ENCODE measurements around the gene MEOX1. TPM values are rescaled to one million over a fixed set of nuclear protein-coding genes. Genes with fewer than 3 reads are reported as not detected.

Gene MEOX1
- total and polyA plus RNA-seq, 2 of the 13 experiments (the other 11 are each of a cell fraction or from before 2014, with no cell fraction given): not detected

DNA sequence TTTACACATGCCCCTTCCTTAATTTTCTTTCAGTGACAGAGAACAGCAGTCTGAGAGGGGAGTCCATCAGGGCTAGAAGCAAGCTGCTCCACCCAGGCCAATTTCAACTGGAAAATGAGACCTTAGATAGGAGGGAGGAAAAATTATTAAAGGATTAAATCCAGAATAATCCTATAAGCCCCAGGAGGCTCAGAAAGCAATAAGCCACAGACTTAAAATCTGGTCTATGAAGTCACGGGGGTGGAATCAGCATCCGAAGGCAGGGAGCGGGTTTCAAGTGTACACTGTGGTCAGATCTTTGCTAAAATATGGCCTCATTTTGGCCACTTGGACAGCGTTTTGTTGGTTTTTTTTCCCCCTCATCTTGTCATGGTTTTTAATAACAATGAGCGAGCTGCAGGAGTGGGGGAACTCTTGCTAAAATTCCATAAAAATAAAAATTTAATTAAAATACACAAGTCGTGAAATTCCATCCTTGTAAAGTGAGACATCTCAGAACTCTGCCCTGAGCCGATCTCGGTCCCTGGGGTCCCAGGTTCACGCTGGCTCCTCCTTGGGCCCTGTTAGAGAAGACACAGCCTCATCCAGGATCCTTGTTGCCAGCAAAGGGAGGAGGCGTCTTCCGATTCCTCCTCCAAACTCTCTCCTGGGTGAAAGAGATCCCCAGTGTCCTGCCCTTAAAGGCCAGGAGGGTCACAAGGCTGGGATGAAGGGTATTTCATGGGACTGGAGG is 63.9 kb downstream of the MEOX1 start (continued):
- TF ChIP-seq TCF7L2 (IDR thresholded peaks at IDR 0.05; ENCODE audit: low read depth, low read length) (no peak), ZNF646 (CRISPR knock-in tag; IDR thresholded peaks at IDR 0.05) (no peak), TARDBP (CRISPR knock-in tag; IDR thresholded peaks at IDR 0.05) (no peak), ZNF383 (CRISPR knock-in tag; IDR thresholded peaks at IDR 0.05; ENCODE audit: borderline replicate concordance) (no peak), ZBTB38 (CRISPR knock-in tag; IDR thresholded peaks at IDR 0.05) (no peak)
- TF ChIP-seq, protein P1, sequence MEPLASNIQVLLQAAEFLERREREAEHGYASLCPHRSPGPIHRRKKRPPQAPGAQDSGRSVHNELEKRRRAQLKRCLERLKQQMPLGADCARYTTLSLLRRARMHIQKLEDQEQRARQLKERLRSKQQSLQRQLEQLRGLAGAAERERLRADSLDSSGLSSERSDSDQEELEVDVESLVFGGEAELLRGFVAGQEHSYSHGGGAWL (CRISPR knock-in tag; IDR thresholded peaks at IDR 0.05): no peak
